NCI-H2081 (cell line): ENCODE measurements around the gene SIPA1L3.

ENCODE experiments used
- DNase-seq, 2 experiments: peaks; one replicate each; lab custom pipeline; 2025; lab: John Stamatoyannopoulos, UW

The SIPA1L3 gene

GRCh38 chr19:37977992-37978391 is 71.0 kb downstream of the SIPA1L3 start:
- no peak for DNase-seq

- DNase-seq, result peak in 1 of 2 experiments; percentile 32
These were observed 72.6 kb downstream of the SIPA1L3 start for GRCh38 chr19:37979547-37980082.

- no peak for DNase-seq
These were observed 73.6 kb downstream of the SIPA1L3 start for GRCh38 chr19:37980419-37981170.

GRCh38 chr19:37981785-37982475 is 74.9 kb downstream of the SIPA1L3 start:
- no peak for DNase-seq

GRCh38 chr19:37982655-37983054 is 75.6 kb downstream of the SIPA1L3 start:
- DNase-seq, result no peak

- DNase-seq, result no peak
These were observed 76.1 kb downstream of the SIPA1L3 start for GRCh38 chr19:37983153-37983552.

- no peak for DNase-seq
These were observed 76.9 kb downstream of the SIPA1L3 start for GRCh38 chr19:37983916-37984315.

- peak; percentile 58 to 79 for DNase-seq
These were observed 79.2 kb downstream of the SIPA1L3 start for GRCh38 chr19:37986048-37986750.

- DNase-seq, result no peak
These were observed 80.6 kb downstream of the SIPA1L3 start for GRCh38 chr19:37987356-37988332.

- DNase-seq, result no peak
These were observed 82.0 kb downstream of the SIPA1L3 start for GRCh38 chr19:37988758-37989635.

- DNase-seq, result no peak
These were observed 82.8 kb downstream of the SIPA1L3 start for GRCh38 chr19:37989855-37990254.

GRCh38 chr19:37990362-37990761 is 83.4 kb downstream of the SIPA1L3 start:
- no peak for DNase-seq

GRCh38 chr19:37991176-37991835 is 84.3 kb downstream of the SIPA1L3 start:
- DNase-seq, result no peak

- DNase-seq, result no peak
These were observed 84.8 kb downstream of the SIPA1L3 start for GRCh38 chr19:37991841-37992248.

- DNase-seq, result no peak
These were observed 85.8 kb downstream of the SIPA1L3 start for GRCh38 chr19:37992761-37993160.

GRCh38 chr19:37994823-37995130 is 87.8 kb downstream of the SIPA1L3 start:
- no peak for DNase-seq

- no peak for DNase-seq
These were observed 88.3 kb downstream of the SIPA1L3 start for GRCh38 chr19:37995346-37995745.

- no peak for DNase-seq
These were observed 90.9 kb downstream of the SIPA1L3 start for GRCh38 chr19:37997911-37998344.

GRCh38 chr19:37998801-37999308 is 91.8 kb downstream of the SIPA1L3 start:
- DNase-seq, result no peak
